GM12878 (cell line): ENCODE measurements around the gene HERPUD1. TPM values are rescaled to one million over a fixed set of nuclear protein-coding genes. Genes with fewer than 3 reads are reported as not detected.

ENCODE experiments used
- ATAC-seq: fragments of 200-7000 bp; cut with Tn5 transposase; 3 replicates; pipeline ENCODE4 v1.9.1; 2020; ENCODE audit warnings: mild to moderate bottlenecking, moderate library complexity
- BruUV-seq: library from RNA; stranded (reverse); fragments of 400-500 nt; replicated peaks from 2 replicates; lab custom pipeline; 2021; lab: Mats Ljungman, UMichigan
- CTCF ChIA-PET: fragments of 300-600 bp; sonication (Branson Sonifier 250); formaldehyde crosslinking; extraction: SDS; loops from one replicate; lab custom pipeline; 2021; ENCODE audit warnings: inconsistent platforms; lab: Yijun Ruan, JAX
- POLR2A ChIA-PET: fragments of 350-600 bp; formaldehyde crosslinking; extraction: SDS; loops from one replicate; lab custom pipeline; 2021; ENCODE audit warnings: inconsistent platforms; lab: Charles Lee
- RAD21 ChIA-PET: fragments of 300-600 bp; sonication (Branson Sonifier 250); formaldehyde crosslinking; loops from one replicate; lab custom pipeline; 2023; ENCODE audit warnings: antibody characterized with exemption; ENCODE audit not compliant: unreplicated experiment; lab: Charles Lee
- SMC1A ChIA-PET: fragments of 300-600 bp; sonication (Branson Sonifier 250); formaldehyde crosslinking; loops from one replicate; lab custom pipeline; 2023; ENCODE audit not compliant: unreplicated experiment, uncharacterized antibody; lab: Charles Lee
- DNase-seq: peaks from one replicate; pipeline ENCODE4 v3.0.0-alpha.2; 2011; ENCODE audit warnings: low read depth, low spot score
- FAIRE-seq: peaks from 3 replicates; lab custom pipeline; 2011; peaks lifted over from hg19 to GRCh38; lab: Jason Lieb, UNC
- H2AFZ ChIP-seq: 2 replicates; pipeline ENCODE4 v1.6.0; 2011; ENCODE audit warnings: low read depth, low read length, control low read depth; ENCODE audit not compliant: control insufficient read depth
- H3K27ac ChIP-seq: 2 replicates; pipeline ENCODE4 v1.5.1; 2011; ENCODE audit warnings: control low read depth; ENCODE audit not compliant: control insufficient read depth, insufficient read depth
- H3K27me3 ChIP-seq, 2 experiments: replicated peaks in 1 of 2; 2 replicates each; pipeline versions ENCODE4 v1.6.0 to v1.6.1; 2011; ENCODE audit warnings: low read length in 1 of 2; ENCODE audit not compliant: control insufficient read depth in 2 of 2, insufficient read depth in 2 of 2
- H3K36me3 ChIP-seq, 2 experiments: 2 replicates each; pipeline ENCODE4 v1.5.1; 2011; ENCODE audit warnings: low read length in 1 of 2; ENCODE audit not compliant: control insufficient read depth in 2 of 2, insufficient read depth in 2 of 2
- H3K4me1 ChIP-seq: 2 replicates; pipeline ENCODE4 v1.6.1; 2011; ENCODE audit warnings: mild to moderate bottlenecking, low read length, moderate library complexity, mixed read lengths; ENCODE audit not compliant: control insufficient read depth, insufficient read depth
- H3K4me2 ChIP-seq: 2 replicates; pipeline ENCODE4 v1.6.0; 2011; ENCODE audit warnings: control low read depth; ENCODE audit not compliant: control insufficient read depth, insufficient read depth
- H3K4me3 ChIP-seq: fragments of 200-600 bp; sonication (generic); 2 replicates; pipeline ENCODE4 v1.5.1; 2016
- H3K79me2 ChIP-seq: 2 replicates; pipeline ENCODE4 v1.6.0; 2011; ENCODE audit warnings: low read length; ENCODE audit not compliant: control insufficient read depth, insufficient read depth
- H3K9ac ChIP-seq: 2 replicates; pipeline ENCODE4 v1.8.0; 2011; ENCODE audit warnings: low read length, control low read depth, mixed read lengths; ENCODE audit not compliant: control insufficient read depth, insufficient read depth
- H3K9me3 ChIP-seq: replicated peaks from 3 replicates; pipeline ENCODE4 v1.5.1; 2011; ENCODE audit warnings: mild to moderate bottlenecking, low read length; ENCODE audit not compliant: control insufficient read depth, insufficient read depth
- H4K20me1 ChIP-seq: 2 replicates; pipeline ENCODE4 v1.6.0; 2011; ENCODE audit not compliant: control insufficient read depth, insufficient read depth
- CEBPB ChIP-seq, 2 experiments: fragments of 150-350 bp in 1 of 2; IDR thresholded peaks; 2 replicates each; pipeline ENCODE4 v1.6.1; 2012 to 2014; ENCODE audit warnings: low read depth in 2 of 2, low read length in 2 of 2, borderline replicate concordance in 1 of 2, inconsistent platforms in 1 of 2
- CTCF ChIP-seq, 3 experiments: IDR thresholded peaks in 2 of 3; conservative IDR thresholded peaks in 1 of 3; 2 replicates each; pipeline ENCODE4 v1.5.1; 2011; ENCODE audit warnings: low read depth in 3 of 3, low read length in 3 of 3, mild to moderate bottlenecking in 3 of 3, control low read depth in 2 of 3, moderate library complexity in 2 of 3, inconsistent platforms in 1 of 3, mixed read lengths in 1 of 3; ENCODE audit not compliant: control insufficient read depth in 2 of 3, insufficient read depth in 1 of 3; ENCODE audit errors: extremely low read depth in 1 of 3
- FOS ChIP-seq: IDR thresholded peaks from 3 replicates; pipeline ENCODE4 v1.6.1; 2011; ENCODE audit warnings: borderline replicate concordance; ENCODE audit not compliant: insufficient read length; ENCODE audit errors: extremely low read depth
- HDGF ChIP-seq: fragments of 450-650 bp; IDR thresholded peaks from 2 replicates; pipeline ENCODE4 v1.6.1; 2016; ENCODE audit warnings: antibody characterized with exemption
- IKZF1 ChIP-seq: fragments of 450-650 bp; conservative IDR thresholded peaks from 2 replicates; pipeline ENCODE4 v1.6.1; 2017; ENCODE audit warnings: antibody characterized with exemption, mild to moderate bottlenecking
- IRF5 ChIP-seq: fragments of 450-650 bp; IDR thresholded peaks from 2 replicates; pipeline ENCODE4 v1.6.1; 2017; ENCODE audit warnings: borderline replicate concordance
- LARP7 ChIP-seq: fragments of 450-650 bp; IDR thresholded peaks from 2 replicates; pipeline ENCODE4 v1.6.1; 2017; ENCODE audit warnings: mild to moderate bottlenecking
- MTA3 ChIP-seq: IDR thresholded peaks from 2 replicates; pipeline ENCODE4 v1.6.1; 2012; ENCODE audit warnings: low read length, inconsistent platforms, borderline replicate concordance
- POLR2A ChIP-seq: IDR thresholded peaks from 2 replicates; pipeline ENCODE4 v1.6.1; 2011; ENCODE audit warnings: low read depth, mild to moderate bottlenecking, low read length
- RAD51 ChIP-seq: fragments of 450-650 bp; IDR thresholded peaks from 2 replicates; pipeline ENCODE4 v1.6.1; 2016; ENCODE audit warnings: moderate library complexity, mild to moderate bottlenecking, inconsistent platforms
- RBBP5 ChIP-seq: fragments of 200-600 bp; sonication (generic); conservative IDR thresholded peaks from 2 replicates; pipeline ENCODE4 v1.6.1; 2016
- SRF ChIP-seq, 2 experiments: IDR thresholded peaks; 2 replicates each; pipeline ENCODE4 v1.6.1; 2011; ENCODE audit warnings: low read depth in 2 of 2, low read length in 2 of 2, mild to moderate bottlenecking in 1 of 2, moderate library complexity in 1 of 2
- WGBS: methylation state at CpG from one replicate; pipeline ENCODE4 v1.1.6; 2016; ENCODE audit warnings: low lambda C conversion rate; ENCODE audit not compliant: insufficient replicate concordance, insufficient coverage; ENCODE audit errors: missing lambda C conversion rate; 5-methylcytosine and 5-hydroxymethylcytosine counted together
- in situ Hi-C: fragments of 300-500 bp; cut with MboI; formaldehyde crosslinking; loops from 9 replicates; pipeline ENCODE4 v1.14.3; 2018; ENCODE audit warnings: mixed read lengths
- intact Hi-C: fragments of 100-400 bp; cut with micrococcal nuclease; formaldehyde crosslinking; loops from one replicate; pipeline ENCODE4 v1.14.2; 2022; ENCODE audit not compliant: unreplicated experiment
- polyA plus RNA-seq, 11 experiments: library from polyadenylated mRNA; depleted of rRNA in 4 of 11; unstranded in 6 of 11; stranded (reverse) in 5 of 11; fragments of >200 nt; fragmentation: Nextera tagmentation in 4 of 11; fragmentation: Illumina TruSeq in 1 of 11; extraction: Ambion mirVana in 4 of 11; extraction: Trizol in 1 of 11; gene quantifications; 1 replicate in 1 of 11; 2 replicates in 10 of 11; pipeline versions ENCODE4 v1.2.1 to v1.2.3, GENCODE V29; 2011 to 2016; ENCODE audit warnings: inconsistent platforms in 2 of 11, missing spikeins in 2 of 11, low read depth in 1 of 11
- total RNA-seq, 4 experiments: library from RNA; depleted of rRNA in 3 of 4; stranded (reverse); fragments of >200 nt in 3 of 4; fragmentation: Illumina TruSeq in 1 of 4; extraction: Trizol in 1 of 4; gene quantifications; 2 replicates each; pipeline versions ENCODE4 v1.2.1 to v1.2.3, GENCODE V29; 2013 to 2021

HERPUD1 gene
- total and polyA plus RNA-seq, 10 of the 15 experiments (the other 5 are each of a cell fraction or from before 2014, with no cell fraction given): 32.6 to 212 (median 122) TPM

DNA sequence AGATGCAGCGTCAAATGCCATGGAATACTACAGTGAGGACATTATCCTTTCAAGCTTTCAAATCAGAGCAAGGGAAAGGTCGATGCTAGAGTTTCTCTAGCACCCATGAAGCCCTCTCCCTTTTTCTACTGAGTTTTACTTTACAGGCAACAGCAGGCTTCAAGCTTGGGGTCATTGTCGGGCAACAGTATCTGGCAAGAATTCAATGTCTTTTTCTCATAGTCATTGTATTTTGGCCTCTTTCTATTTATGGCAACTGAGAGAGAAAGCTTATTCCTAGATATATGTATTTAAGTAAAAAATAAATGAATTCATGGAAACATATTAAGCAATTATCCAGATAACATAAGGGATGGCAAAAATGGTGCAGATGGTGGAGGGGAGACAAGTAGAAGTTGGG, 29.4 kb downstream of the HERPUD1 start:
- in situ Hi-C loops: loop anchor here (5.0 kb wide), 1 partner anchor 211 kb away; no protein-coding TSS in a partner anchor
- no peaks in the 10 kb centered on the region for H3K36me3 ChIP-seq
- FAIRE-seq: no peak
- H3K4me3 ChIP-seq: no peak overlapping the region
- CTCF ChIA-PET: interaction anchor here (0.9 to 17.5 kb wide), 8 partner anchors 9 to 95 kb away, joined by 3 to 420 read pairs (median 82); partner anchors contain the start of genes NLRC5 and SLC12A3
- TF ChIP-seq MTA3: no peak
- no peak for TF ChIP-seq RAD51
- TF ChIP-seq CTCF (IDR thresholded peaks at IDR 0.05 in 2 of 3, conservative IDR thresholded peaks at IDR 0.05 in 1 of 3; ENCODE audit: control insufficient read depth in 2 of 3, extremely low read depth in 1 of 3, insufficient read depth in 1 of 3, low read depth in 3 of 3, low read length in 3 of 3): no peak
- TF ChIP-seq IRF5: no peak
- no peak for TF ChIP-seq RBBP5
- TF ChIP-seq CEBPB (IDR thresholded peaks at IDR 0.05; ENCODE audit: borderline replicate concordance in 1 of 2, low read depth in 2 of 2, low read length in 2 of 2): no peak
- no peak for TF ChIP-seq HDGF
- no peak for TF ChIP-seq FOS
- TF ChIP-seq IKZF1: no peak
- TF ChIP-seq SRF (IDR thresholded peaks at IDR 0.05; ENCODE audit: low read depth in 2 of 2, low read length in 2 of 2): no peak
- TF ChIP-seq POLR2A: no peak
- TF ChIP-seq LARP7: no peak
- TF ChIP-seq, all 136 proteins: peak for 0
- RAD21 ChIA-PET: interaction anchor here (0.5 to 16.8 kb wide), 4 partner anchors 21 to 651 kb away, joined by 3 to 376 read pairs (median 4); partner anchors contain the start of gene NLRC5
- Histone ChIP-seq H2AFZ (no peak overlapping the region), H3K27ac (no peak overlapping the region), H3K9me3 (no peaks in the 10 kb centered on the region), H4K20me1 (no peaks in the 10 kb centered on the region), H3K27me3 (no peaks in the 10 kb centered on the region), H3K4me1 (peaks cover 7% of the 10 kb centered on the region), H3K79me2 (no peaks in the 10 kb centered on the region), H3K9ac (no peak overlapping the region), H3K4me2 (no peak overlapping the region)
- DNase-seq (no peak), ATAC-seq (no peak)
- BruUV-seq: no TSS peak
- intact Hi-C loops: loop anchor here (5.0 kb wide), 1 partner anchor 36 kb away; no protein-coding TSS in a partner anchor
- POLR2A ChIA-PET: interaction anchor here (0.6 to 1.5 kb wide), 2 partner anchors 16 to 50 kb away, joined by 3 to 4 read pairs; no protein-coding TSS in a partner anchor
- SMC1A ChIA-PET: interaction anchor here (1.0 to 31.6 kb wide), 7 partner anchors 14 to 208 kb away, joined by 3 to 604 read pairs (median 5); partner anchors contain the start of gene NLRC5
- 61% methylated on average over 3 of the region's 3 CpGs for WGBS
